CD14-positive monocyte (primary cell): ENCODE data around the gene HTR2B. TPM values are rescaled to one million over a fixed set of nuclear protein-coding genes. Genes with fewer than 3 reads are reported as not detected.

Experiments
- DNase-seq, 3 donors: peaks; one replicate each; pipeline ENCODE4 v3.0.0-alpha.2; 2011 to 2022
- H2AFZ ChIP-seq: 2 replicates; pipeline ENCODE4 v1.6.0; 2012; ENCODE audit warnings: mild to moderate bottlenecking, low read depth, low read length, inconsistent platforms; ENCODE audit not compliant: insufficient read depth, poor library complexity, severe bottlenecking
- H3K27ac ChIP-seq, 2 donors: 1 replicate in 1 of 2; 2 replicates in 1 of 2; pipeline ENCODE4 v1.5.1; 2012 to 2013; ENCODE audit warnings: low read length in 2 of 2, control low read depth in 1 of 2, inconsistent platforms in 1 of 2, low read depth in 1 of 2, mild to moderate bottlenecking in 1 of 2
- H3K27me3 ChIP-seq, 2 donors: one replicate each; pipeline versions ENCODE4 v1.6.0 to v1.6.1; 2011 to 2013; ENCODE audit warnings: low read length in 2 of 2; ENCODE audit not compliant: control insufficient read depth in 2 of 2, insufficient read depth in 2 of 2
- H3K36me3 ChIP-seq, 2 donors: replicated peaks in 1 of 2; 1 replicate in 1 of 2; 2 replicates in 1 of 2; pipeline versions ENCODE4 v1.5.1 to v1.6.1; 2012 to 2013; ENCODE audit warnings: low read length in 2 of 2, control low read depth in 1 of 2, inconsistent platforms in 1 of 2, mild to moderate bottlenecking in 1 of 2; ENCODE audit not compliant: insufficient read depth in 2 of 2, control insufficient read depth in 1 of 2
- H3K4me1 ChIP-seq, 2 donors: 1 replicate in 1 of 2; 2 replicates in 1 of 2; pipeline versions ENCODE4 v1.5.1 to v1.6.1; 2012 to 2013; ENCODE audit warnings: low read length in 2 of 2, control low read depth in 1 of 2, inconsistent platforms in 1 of 2, mild to moderate bottlenecking in 1 of 2, moderate library complexity in 1 of 2; ENCODE audit not compliant: insufficient read depth in 2 of 2, control insufficient read depth in 1 of 2
- H3K4me2 ChIP-seq: replicated peaks from 2 replicates; pipeline ENCODE3; 2012; ENCODE audit warnings: low read length, moderate library complexity, mild to moderate bottlenecking; ENCODE audit not compliant: poor library complexity, severe bottlenecking; ENCODE audit errors: extremely low read depth
- H3K4me3 ChIP-seq, 3 experiments: fragments of 200-600 bp in 1 of 3; sonication (generic) in 1 of 3; replicated peaks in 1 of 3; 1 replicate in 2 of 3; 2 replicates in 1 of 3; pipeline ENCODE4 v1.5.1; 2011 to 2013; ENCODE audit warnings: low read length in 3 of 3, mild to moderate bottlenecking in 3 of 3, control low read depth in 2 of 3, low read depth in 2 of 3, inconsistent platforms in 1 of 3, moderate library complexity in 1 of 3
- H3K79me2 ChIP-seq: 2 replicates; pipeline ENCODE4 v1.6.0; 2012; ENCODE audit warnings: mild to moderate bottlenecking, control low read depth, inconsistent platforms, low read length, moderate library complexity; ENCODE audit not compliant: insufficient read depth
- H3K9ac ChIP-seq: 2 replicates; pipeline ENCODE4 v1.6.0; 2017; ENCODE audit warnings: low read length, mild to moderate bottlenecking; ENCODE audit not compliant: insufficient read depth, poor library complexity, severe bottlenecking
- H3K9me3 ChIP-seq, 2 donors: replicated peaks in 1 of 2; 1 replicate in 1 of 2; 2 replicates in 1 of 2; pipeline versions ENCODE4 v1.5.1 to v1.6.1; 2012 to 2013; ENCODE audit warnings: low read length in 2 of 2, control low read depth in 1 of 2; ENCODE audit not compliant: control insufficient read depth in 1 of 2, insufficient read depth in 1 of 2
- H4K20me1 ChIP-seq: 2 replicates; pipeline ENCODE4 v1.6.0; 2012; ENCODE audit warnings: mild to moderate bottlenecking, low read length, control low read depth, moderate library complexity; ENCODE audit not compliant: insufficient read depth
- H3K27ac Mint-ChIP-seq, 7 donors: one replicate each; pipeline ENCODE4 v1.8.0; 2020; ENCODE audit warnings: mild to moderate bottlenecking in 7 of 7, mixed read lengths in 7 of 7, moderate library complexity in 6 of 7, inconsistent platforms in 2 of 7
- H3K27me3 Mint-ChIP-seq, 3 donors: one replicate each; pipeline ENCODE4 v1.8.0; 2021 to 2022; ENCODE audit warnings: low read depth in 3 of 3, mild to moderate bottlenecking in 3 of 3, mixed read lengths in 3 of 3, moderate library complexity in 3 of 3, inconsistent platforms in 1 of 3
- H3K36me3 Mint-ChIP-seq, 2 donors: one replicate each; pipeline ENCODE4 v1.8.0; 2020; ENCODE audit warnings: mixed read lengths in 2 of 2, inconsistent platforms in 1 of 2, mild to moderate bottlenecking in 1 of 2
- H3K4me1 Mint-ChIP-seq: one replicate; pipeline ENCODE4 v1.8.0; 2020; ENCODE audit warnings: mild to moderate bottlenecking, mixed read lengths
- H3K4me3 Mint-ChIP-seq, 2 donors: one replicate each; pipeline ENCODE4 v1.8.0; 2020; ENCODE audit warnings: mild to moderate bottlenecking in 2 of 2, mixed read lengths in 2 of 2, moderate library complexity in 1 of 2
- H3K9me3 Mint-ChIP-seq, 7 donors: one replicate each; pipeline ENCODE4 v1.8.0; 2020 to 2022; ENCODE audit warnings: mixed read lengths in 7 of 7, mild to moderate bottlenecking in 6 of 7, moderate library complexity in 6 of 7, inconsistent platforms in 2 of 7
- CTCF ChIP-seq: fragments of 200-600 bp; IDR thresholded peaks from one replicate; pipeline ENCODE4 v1.8.0; 2022; ENCODE audit warnings: antibody characterized with exemption, mild to moderate bottlenecking
- WGBS: methylation state at CpG from one replicate; pipeline ENCODE4 v1.1.5; 2013; ENCODE audit warnings: missing lambda C conversion rate; ENCODE audit not compliant: insufficient coverage; 5-methylcytosine and 5-hydroxymethylcytosine counted together
- intact Hi-C, 2 donors: fragments of 100-400 bp; cut with micrococcal nuclease; formaldehyde crosslinking; loops; one replicate each; pipeline versions ENCODE4 v1.15.0 to v1.15.1; 2023
- polyA plus RNA-seq, 3 donors: library from polyadenylated mRNA; depleted of rRNA in 1 of 3; unstranded in 2 of 3; stranded (reverse) in 1 of 3; fragments of 300-500 nt in 2 of 3; fragments of >200 nt in 1 of 3; fragmentation: Illumina TruSeq in 2 of 3; gene quantifications; 1 replicate in 2 of 3; 2 replicates in 1 of 3; pipeline ENCODE4 v1.2.3, GENCODE V29; 2012 to 2021

The HTR2B gene
- polyA plus RNA-seq, 3 donors = not detected

- WGBS = no CpG with 5 or more reads among the region's 1 CpG
- Histone ChIP-seq H3K27me3 (no peaks in the 10 kb centered on the region), H3K4me2 (no peak overlapping the region), H3K79me2 (no peaks in the 10 kb centered on the region), H3K9me3 (no peaks in the 10 kb centered on the region), H3K4me3 (no peak overlapping the region), H3K27ac (no peak overlapping the region), H3K36me3 (no peaks in the 10 kb centered on the region), H3K9ac (no peak overlapping the region), H4K20me1 (peaks cover 5% of the 10 kb centered on the region), H3K4me1 (no peaks in the 10 kb centered on the region), H2AFZ (no peak overlapping the region)
- Mint-ChIP-seq H3K36me3 (peaks cover 15 to 19% of the 10 kb centered on the region in 2 donors), H3K27me3 (no peaks in the 10 kb centered on the region), H3K9me3 (no peaks in the 10 kb centered on the region), H3K4me3 (no peak overlapping the region), H3K27ac (no peak overlapping the region), H3K4me1 (peaks cover 3% of the 10 kb centered on the region)
- intact Hi-C loops = no loop called here
- no peak for DNase-seq
- TF ChIP-seq CTCF = no peak
Observed at GRCh38 chr2:231127936-231128335, 3.1 kb upstream of the HTR2B start.

GRCh38 chr2:231127480-231127879 is 2.6 kb upstream of the HTR2B start:
- Histone ChIP-seq H3K4me2 (no peak overlapping the region), H3K9ac (no peak overlapping the region)
- 100% methylated on average over 7 of the region's 9 CpGs for WGBS

More at GRCh38 chr2:231127480-231127879, 2.6 kb upstream of the HTR2B start:
- Histone ChIP-seq H3K27ac (no peak overlapping the region), H4K20me1 (peaks cover under 1% of the 10 kb centered on the region), H3K4me3 (no peak overlapping the region), H3K9me3 (no peaks in the 10 kb centered on the region), H2AFZ (no peak overlapping the region), H3K4me1 (no peaks in the 10 kb centered on the region), H3K79me2 (no peaks in the 10 kb centered on the region), H3K27me3 (no peaks in the 10 kb centered on the region), H3K36me3 (no peaks in the 10 kb centered on the region)
- DNase-seq = no peak
- no peaks in the 10 kb centered on the region for H3K27me3 Mint-ChIP-seq
- no peak overlapping the region for H3K4me3 Mint-ChIP-seq
- no peak overlapping the region for H3K27ac Mint-ChIP-seq
- intact Hi-C loops = no loop called here
- peaks cover 15 to 19% of the 10 kb centered on the region in 2 donors for H3K36me3 Mint-ChIP-seq
- H3K4me1 Mint-ChIP-seq = no peaks in the 10 kb centered on the region
- no peaks in the 10 kb centered on the region for H3K9me3 Mint-ChIP-seq
- TF ChIP-seq CTCF = no peak
